Vagina (tissue), 2 donors: Measurements from ENCODE around the gene EVX2.

Experiments
- POLR2A ChIP-seq, 2 donors: fragments of 450-650 bp; IDR thresholded peaks; one replicate each; pipeline ENCODE4 v1.6.1; 2017; ENCODE audit warnings: antibody characterized with exemption in 2 of 2, mild to moderate bottlenecking in 2 of 2, moderate library complexity in 2 of 2
- TF ChIP-seq, protein P1 (sequence below), 3 experiments: fragments of 450-650 bp in 2 of 3; fragments of 200-600 bp in 1 of 3; sonication (generic) in 1 of 3; IDR thresholded peaks; one replicate each; pipeline ENCODE4 v1.5.1; 2017 to 2019; ENCODE audit warnings: antibody characterized with exemption in 3 of 3, mild to moderate bottlenecking in 2 of 3, moderate library complexity in 2 of 3

DNA sequence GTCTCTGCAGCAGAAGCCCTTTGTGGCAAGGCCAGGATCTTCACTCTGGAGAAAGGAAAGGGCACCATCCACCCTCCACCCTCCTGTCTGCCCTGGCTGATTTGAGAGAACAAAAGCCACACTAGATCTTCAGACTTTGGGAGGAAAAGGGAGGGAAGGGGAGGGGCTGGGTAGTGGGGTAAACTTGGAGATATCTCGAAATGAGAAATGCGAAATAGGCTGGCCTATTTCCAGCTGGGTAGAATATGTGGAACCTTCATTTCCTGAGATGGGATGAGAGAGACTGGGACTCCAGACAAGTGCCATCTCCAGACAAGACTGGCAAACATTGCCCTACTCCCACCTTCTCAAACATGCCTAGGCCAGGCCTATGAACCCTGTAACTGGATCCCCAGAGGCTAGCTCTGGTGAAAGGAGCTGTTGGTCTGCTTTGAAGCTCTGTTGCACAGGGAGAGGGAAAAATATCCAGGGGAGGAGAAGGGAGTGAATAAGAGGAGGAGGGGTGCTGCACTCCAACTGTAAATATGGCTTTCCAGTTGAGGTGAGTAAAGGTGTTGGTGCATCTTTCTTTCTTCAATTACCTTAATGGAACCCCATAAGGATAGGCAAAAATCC lies 17.6 kb upstream of the EVX2 start:
- TF ChIP-seq POLR2A (IDR thresholded peaks at IDR 0.05) = no peak
- TF ChIP-seq, protein P1, sequence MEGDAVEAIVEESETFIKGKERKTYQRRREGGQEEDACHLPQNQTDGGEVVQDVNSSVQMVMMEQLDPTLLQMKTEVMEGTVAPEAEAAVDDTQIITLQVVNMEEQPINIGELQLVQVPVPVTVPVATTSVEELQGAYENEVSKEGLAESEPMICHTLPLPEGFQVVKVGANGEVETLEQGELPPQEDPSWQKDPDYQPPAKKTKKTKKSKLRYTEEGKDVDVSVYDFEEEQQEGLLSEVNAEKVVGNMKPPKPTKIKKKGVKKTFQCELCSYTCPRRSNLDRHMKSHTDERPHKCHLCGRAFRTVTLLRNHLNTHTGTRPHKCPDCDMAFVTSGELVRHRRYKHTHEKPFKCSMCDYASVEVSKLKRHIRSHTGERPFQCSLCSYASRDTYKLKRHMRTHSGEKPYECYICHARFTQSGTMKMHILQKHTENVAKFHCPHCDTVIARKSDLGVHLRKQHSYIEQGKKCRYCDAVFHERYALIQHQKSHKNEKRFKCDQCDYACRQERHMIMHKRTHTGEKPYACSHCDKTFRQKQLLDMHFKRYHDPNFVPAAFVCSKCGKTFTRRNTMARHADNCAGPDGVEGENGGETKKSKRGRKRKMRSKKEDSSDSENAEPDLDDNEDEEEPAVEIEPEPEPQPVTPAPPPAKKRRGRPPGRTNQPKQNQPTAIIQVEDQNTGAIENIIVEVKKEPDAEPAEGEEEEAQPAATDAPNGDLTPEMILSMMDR (IDR thresholded peaks at IDR 0.05) = no peak
